Measurements from ENCODE around the gene MIXL1.

Gene MIXL1

GRCh38 chr1:226276077-226276682 is 52.7 kb downstream of the MIXL1 start:
- DNase-seq = no peak

Data from anterior cingulate cortex (tissue), 58 donors.